Neural cell (in vitro differentiated cells): Measurements from ENCODE around the gene IMMP2L.

Experiments used
- CTCF ChIP-seq: fragments of 450-650 bp; IDR thresholded peaks from 2 replicates; pipeline ENCODE4 v1.5.1; 2014; ENCODE audit warnings: antibody characterized with exemption, mild to moderate bottlenecking, moderate library complexity; ENCODE audit not compliant: poor library complexity, severe bottlenecking
- EP300 ChIP-seq: fragments of 450-650 bp; conservative IDR thresholded peaks from 2 replicates; pipeline ENCODE4 v1.6.1; 2014; ENCODE audit warnings: antibody characterized with exemption, mild to moderate bottlenecking, moderate library complexity; ENCODE audit not compliant: poor library complexity, severe bottlenecking
- EZH2 ChIP-seq: fragments of 200-600, 300-800 bp; shearing (Covaris generic), sonication (generic); IDR thresholded peaks from 2 replicates; pipeline ENCODE4 v1.6.1; 2014; ENCODE audit warnings: antibody characterized with exemption, low read length, borderline replicate concordance, mild to moderate bottlenecking; ENCODE audit not compliant: insufficient read depth, poor library complexity, severe bottlenecking
- POLR2AphosphoS5 ChIP-seq: IDR thresholded peaks from 2 replicates; pipeline ENCODE4 v1.6.1; 2012
- RAD21 ChIP-seq: fragments of 450-650 bp; conservative IDR thresholded peaks from 2 replicates; pipeline ENCODE4 v1.6.1; 2014; ENCODE audit warnings: antibody characterized with exemption, mild to moderate bottlenecking, moderate library complexity
- REST ChIP-seq: IDR thresholded peaks from 2 replicates; pipeline ENCODE4 v1.6.1; 2012; ENCODE audit warnings: borderline replicate concordance
- TAF1 ChIP-seq: IDR thresholded peaks from 2 replicates; pipeline ENCODE4 v1.6.1; 2012; ENCODE audit warnings: low read depth

GRCh38 chr7:111240371-111240770 lies 321.9 kb downstream of the IMMP2L start:
- TF ChIP-seq EZH2 (no peak), CTCF (no peak), TAF1 (no peak), EP300 (no peak), REST (peak; percentile 5), POLR2AphosphoS5 (no peak), RAD21 (no peak)
